Urinary bladder (tissue), 4 donors: Measurements from ENCODE around the gene SUV39H2. TPM values are rescaled to one million over a fixed set of nuclear protein-coding genes. Genes with fewer than 3 reads are reported as not detected.

Experiments
- DNase-seq: peaks from one replicate; pipeline ENCODE4 v3.0.0-alpha.2; 2015; ENCODE audit errors: extremely low spot score
- H3K27ac ChIP-seq: one replicate; pipeline ENCODE4 v1.5.1; 2013; ENCODE audit warnings: low read depth, mild to moderate bottlenecking, moderate library complexity
- H3K36me3 ChIP-seq: one replicate; pipeline ENCODE4 v1.6.1; 2013; ENCODE audit warnings: mild to moderate bottlenecking, moderate library complexity; ENCODE audit not compliant: insufficient read depth
- H3K4me1 ChIP-seq: one replicate; pipeline ENCODE4 v1.6.1; 2013; ENCODE audit warnings: mild to moderate bottlenecking, moderate library complexity; ENCODE audit not compliant: insufficient read depth
- H3K4me3 ChIP-seq: one replicate; pipeline ENCODE4 v1.5.1; 2013; ENCODE audit warnings: low read depth, low read length
- WGBS: extraction: QIAGEN DNeasy Blood & Tissue Kit; methylation state at CpG from one replicate; pipeline ENCODE4 v1.1.7; 2013; 5-methylcytosine and 5-hydroxymethylcytosine counted together
- polyA plus RNA-seq: library from polyadenylated mRNA; stranded (reverse); fragments of 200-250 nt; gene quantifications from one replicate; pipeline ENCODE4 v1.2.3, GENCODE V29; 2013
- total RNA-seq: library from RNA; depleted of rRNA; stranded (reverse); fragments of >200 nt; gene quantifications from one replicate; pipeline ENCODE4 v1.2.3, GENCODE V29; 2014
- donor health status: healthy with polysubstance abuse.
- donor health status: healthy.

Gene SUV39H2, protein sequence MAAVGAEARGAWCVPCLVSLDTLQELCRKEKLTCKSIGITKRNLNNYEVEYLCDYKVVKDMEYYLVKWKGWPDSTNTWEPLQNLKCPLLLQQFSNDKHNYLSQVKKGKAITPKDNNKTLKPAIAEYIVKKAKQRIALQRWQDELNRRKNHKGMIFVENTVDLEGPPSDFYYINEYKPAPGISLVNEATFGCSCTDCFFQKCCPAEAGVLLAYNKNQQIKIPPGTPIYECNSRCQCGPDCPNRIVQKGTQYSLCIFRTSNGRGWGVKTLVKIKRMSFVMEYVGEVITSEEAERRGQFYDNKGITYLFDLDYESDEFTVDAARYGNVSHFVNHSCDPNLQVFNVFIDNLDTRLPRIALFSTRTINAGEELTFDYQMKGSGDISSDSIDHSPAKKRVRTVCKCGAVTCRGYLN
- total RNA-seq (24.0 TPM), polyA plus RNA-seq (5.1 TPM)

DNA sequence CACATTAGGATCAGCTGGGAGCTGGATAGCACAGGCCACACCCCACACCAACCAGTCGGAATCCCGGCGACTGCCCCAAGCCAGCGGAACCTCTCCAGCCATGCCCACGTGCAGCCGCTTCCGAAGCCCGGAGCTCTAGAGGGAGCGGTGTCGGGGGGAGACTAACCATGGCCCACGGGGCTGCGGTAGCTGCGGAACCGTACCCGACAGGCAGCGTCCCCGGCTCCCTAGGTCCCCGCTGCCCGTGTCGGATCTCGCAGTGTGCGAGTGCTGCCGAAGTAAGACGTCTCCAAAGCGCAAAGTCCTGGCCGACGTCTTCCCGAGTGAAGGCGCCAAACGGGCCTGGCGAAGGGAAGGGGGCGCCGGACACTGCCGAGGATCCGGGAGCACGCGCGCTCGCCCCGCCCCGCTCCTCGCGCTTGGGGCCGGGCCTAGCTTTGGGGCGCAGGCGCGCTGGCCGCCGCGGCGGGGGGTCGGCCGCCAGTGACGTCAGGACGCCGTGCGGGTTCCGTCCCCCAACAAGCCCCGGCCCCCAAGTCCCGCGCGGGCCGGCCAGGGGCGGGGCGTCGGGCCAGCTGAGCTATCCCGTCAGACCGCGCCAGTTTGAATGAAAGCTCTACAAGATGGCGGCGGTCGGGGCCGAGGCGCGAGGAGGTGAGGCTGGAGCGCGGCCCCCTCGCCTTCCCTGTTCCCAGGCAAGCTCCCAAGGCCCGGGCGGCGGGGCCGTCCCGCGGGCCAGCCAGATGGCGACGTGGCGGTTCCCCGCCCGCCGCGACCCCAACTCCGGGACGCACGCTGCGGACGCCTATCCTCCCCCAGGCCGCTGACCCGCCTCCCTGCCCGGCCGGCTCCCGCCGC, at the start of gene SUV39H2:
TSS of gene SUV39H2 (plus strand) at position 601 of the 858 bp plus-strand sequence. CDS start at position 624, 23 bp downstream.
- Histone ChIP-seq H3K4me1 (no peaks in the 10 kb centered on the region), H3K36me3 (no peaks in the 10 kb centered on the region), H3K27ac (peak within 1 kb of the TSS; percentile 94), H3K4me3 (peak within 1 kb of the TSS; percentile 88)
- DNase-seq, result peak; percentile 84
- under 1% methylated on average over 102 of the region's 102 CpGs for WGBS

DNA sequence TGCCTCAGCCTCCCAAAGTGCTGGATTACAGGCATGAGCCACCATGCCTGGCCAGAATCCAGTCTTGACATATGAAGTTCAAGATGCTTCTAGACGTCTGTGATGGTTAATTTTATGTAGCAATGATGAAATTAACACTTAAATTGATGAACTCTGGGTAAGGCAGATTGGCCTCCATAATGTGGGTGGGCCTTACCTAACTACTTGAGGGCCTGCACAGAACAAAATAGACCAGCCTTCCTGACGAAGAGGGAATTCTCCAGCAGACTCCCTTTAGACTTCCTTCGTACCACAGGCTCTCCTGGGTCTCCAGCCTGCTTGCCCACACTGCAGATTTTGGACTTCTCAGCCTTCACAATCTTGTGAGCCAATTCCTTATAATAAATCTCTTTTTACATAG, 45.6 kb upstream of the SUV39H2 start:
- H3K27ac ChIP-seq, result no peak overlapping the region
- H3K4me1 ChIP-seq, result no peaks in the 10 kb centered on the region
- DNase-seq, result no peak
- no peak overlapping the region for H3K4me3 ChIP-seq
- H3K36me3 ChIP-seq, result no peaks in the 10 kb centered on the region
- WGBS, result 74% methylated on average over 3 of the region's 3 CpGs

DNA sequence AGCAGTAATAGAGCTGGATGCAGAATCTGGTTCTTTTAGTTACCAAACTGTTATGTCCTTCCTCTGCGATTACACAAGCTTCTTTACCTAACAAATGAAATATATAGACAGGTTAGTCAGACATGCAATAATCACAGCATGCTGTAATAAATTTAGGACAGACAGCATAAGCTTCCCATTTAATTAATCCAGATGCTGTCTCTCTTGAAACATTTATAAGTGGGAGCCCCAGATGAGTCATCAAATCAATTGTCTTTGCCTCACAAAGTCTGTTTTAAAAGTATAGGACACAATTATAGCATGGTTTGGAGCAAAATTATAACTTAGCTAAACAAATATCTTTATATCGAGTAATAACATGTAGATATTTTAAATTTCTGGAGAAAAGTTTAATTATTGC, 42.5 kb upstream of the SUV39H2 start:
- DNase-seq, result no peak
- Histone ChIP-seq H3K4me1 (no peaks in the 10 kb centered on the region), H3K4me3 (no peak overlapping the region), H3K36me3 (no peaks in the 10 kb centered on the region), H3K27ac (no peak overlapping the region)
- WGBS, result 91% methylated on average over 2 of the region's 2 CpGs

DNA sequence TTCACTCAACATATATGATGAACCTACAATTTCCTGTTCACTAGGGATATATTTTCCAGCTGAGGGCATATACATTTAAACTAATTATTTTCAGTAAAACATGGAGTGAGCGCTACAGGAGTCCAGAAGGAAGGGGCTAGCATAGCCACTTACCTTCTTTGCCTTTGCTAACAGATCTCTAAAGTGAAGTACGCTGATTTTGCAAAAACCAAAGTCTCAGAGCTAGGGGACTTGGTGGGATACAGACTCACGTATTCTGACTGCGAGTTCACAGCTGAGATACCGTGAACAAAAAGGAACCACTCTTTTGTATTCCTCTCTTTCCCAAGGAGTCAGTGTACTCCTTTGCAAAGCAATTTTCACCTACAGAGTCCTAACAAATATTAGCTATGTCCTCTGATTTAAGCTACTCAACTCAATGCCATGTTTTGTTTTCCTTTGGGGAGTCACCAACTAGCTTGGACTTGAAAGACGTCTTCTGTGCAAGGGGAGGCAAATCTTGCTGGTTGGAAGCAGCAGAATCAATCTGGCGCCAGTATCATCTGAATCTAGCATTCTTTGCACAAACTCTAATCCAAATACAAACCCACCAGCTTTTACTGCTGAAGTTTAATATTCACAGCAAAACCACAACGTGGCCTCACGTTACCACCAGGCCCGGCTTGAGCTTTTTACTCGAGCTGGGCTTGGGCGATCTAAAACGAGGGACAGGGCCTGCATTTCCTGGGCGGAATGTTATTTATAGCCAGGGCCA, 41.5 kb upstream of the SUV39H2 start:
- DNase-seq, result peak; percentile 26
- Histone ChIP-seq H3K4me1 (no peaks in the 10 kb centered on the region), H3K36me3 (no peaks in the 10 kb centered on the region), H3K4me3 (peak overlapping the region; percentile 53), H3K27ac (peak overlapping the region; percentile 97)
- 16% methylated on average over 14 of the region's 14 CpGs for WGBS

DNA sequence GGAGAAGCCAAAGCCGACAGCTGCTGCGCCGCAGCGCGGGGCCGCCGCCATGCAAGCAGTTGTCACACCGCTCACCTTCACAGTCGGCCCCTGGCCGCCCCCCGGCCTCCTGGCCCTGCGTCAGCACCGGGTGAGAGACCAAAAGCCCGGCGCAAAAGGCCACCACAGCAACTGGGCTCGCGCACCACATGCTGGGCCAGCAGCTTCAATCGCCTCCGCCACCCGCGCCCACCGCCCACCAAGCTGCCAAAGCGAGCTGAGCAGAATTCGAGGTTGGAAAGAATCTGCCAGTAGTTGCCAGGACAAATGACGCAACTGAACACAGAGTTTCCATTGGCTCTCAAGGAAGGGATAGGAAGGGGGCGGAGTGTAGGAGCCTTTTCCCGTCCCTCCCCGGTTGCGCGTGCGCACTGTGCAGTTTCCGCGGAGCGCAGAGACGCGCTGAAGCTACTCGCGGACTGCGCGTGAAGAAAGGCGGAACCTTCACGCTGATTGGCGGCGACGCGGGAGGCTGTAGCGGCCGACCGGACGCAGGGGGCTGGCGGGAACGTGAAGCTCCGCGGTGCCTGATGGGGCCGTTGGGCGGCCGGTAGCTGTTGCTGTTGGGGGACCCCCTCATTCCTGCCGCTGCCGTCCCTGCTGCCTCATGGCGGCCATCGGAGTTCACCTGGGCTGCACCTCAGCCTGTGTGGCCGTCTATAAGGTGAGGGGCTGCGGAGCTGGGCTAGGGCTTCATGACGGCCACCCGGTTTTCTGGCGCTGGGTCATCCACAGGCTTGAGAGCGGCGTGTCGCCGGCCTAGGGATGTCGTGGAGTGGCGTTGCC, 40.7 kb upstream of the SUV39H2 start, which contains the start of the genes CDNF, HSPA14 and MSANTD7:
TSS of gene CDNF (minus strand) at position 281 of the 825 bp plus-strand sequence. CDS start at position 190, 91 bp downstream.
TSS of gene HSPA14 (plus strand) at position 550 of the 825 bp plus-strand sequence. CDS start at position 647, 97 bp downstream.
TSS of gene MSANTD7 (plus strand) at position 550 of the 825 bp plus-strand sequence. CDS start 3,979 bp downstream, outside the sequence.
- Histone ChIP-seq H3K36me3 (no peaks in the 10 kb centered on the region), H3K4me1 (no peaks in the 10 kb centered on the region), H3K27ac (peak within 1 kb of the TSS; percentile 97), H3K4me3 (peak within 1 kb of the TSS; percentile 89)
- DNase-seq, result peak; percentile 99
- WGBS, result under 1% methylated on average over 72 of the region's 72 CpGs

DNA sequence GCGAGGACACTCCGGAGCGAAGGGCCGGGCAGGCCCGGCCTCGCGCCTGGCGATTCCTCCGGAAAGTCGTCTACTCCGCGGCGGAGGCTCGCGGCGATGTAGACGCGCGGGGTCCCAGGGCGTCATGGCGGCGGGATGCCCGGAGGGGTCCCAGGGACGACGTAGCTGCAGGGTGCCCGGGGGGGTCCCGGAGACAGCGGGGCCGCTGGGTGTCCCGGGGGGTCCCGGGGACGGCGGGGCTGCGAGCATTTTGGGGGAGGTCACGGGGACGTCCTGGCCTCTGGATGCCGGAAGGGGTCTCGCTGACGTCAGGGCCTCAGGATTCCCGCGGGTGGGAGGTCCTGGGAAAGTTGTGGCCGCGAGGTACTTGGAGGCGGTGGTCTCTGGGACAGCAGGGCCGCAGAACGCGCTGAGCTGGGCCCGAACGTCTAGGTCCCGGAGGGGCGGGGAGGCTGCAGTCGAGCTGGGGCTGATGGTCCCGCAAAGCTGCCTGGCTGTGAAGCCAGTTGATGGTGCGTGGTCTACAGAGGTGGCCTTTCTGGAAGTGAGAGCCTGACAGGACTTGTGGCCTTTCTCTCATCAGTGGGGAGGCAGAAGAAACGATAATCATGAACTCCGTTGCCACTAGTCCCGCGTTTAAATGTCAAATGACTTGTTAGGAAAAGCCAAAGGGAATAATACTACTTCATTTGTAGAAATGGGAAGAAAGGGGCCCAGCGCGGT, 39.9 kb upstream of the SUV39H2 start:
- Histone ChIP-seq H3K36me3 (peaks cover 2% of the 10 kb centered on the region), H3K4me3 (peak overlapping the region; percentile 89), H3K27ac (peak overlapping the region; percentile 84), H3K4me1 (no peaks in the 10 kb centered on the region)
- WGBS, result under 1% methylated on average over 60 of the region's 60 CpGs
- no peak for DNase-seq

DNA sequence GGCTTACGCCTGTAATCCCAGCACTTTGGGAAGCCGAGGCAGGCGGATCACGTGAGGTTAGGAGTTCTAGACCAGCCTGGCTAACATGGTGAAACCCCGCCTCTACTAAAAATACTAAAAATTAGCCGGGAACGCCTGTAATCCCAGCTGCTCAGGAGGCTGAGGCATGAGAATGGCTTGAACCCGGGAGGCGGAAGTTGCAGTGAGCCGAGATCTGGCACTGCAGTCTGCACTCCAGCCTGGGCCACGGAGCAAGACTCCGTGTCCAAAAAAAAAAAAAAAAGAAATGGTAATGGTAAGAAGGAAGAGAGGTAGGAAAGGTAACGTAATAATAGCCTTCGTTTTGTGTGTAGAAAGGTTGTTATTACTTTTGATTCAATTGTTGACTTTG, 39.4 kb upstream of the SUV39H2 start:
- Histone ChIP-seq H3K4me3 (peak overlapping the region; percentile 89), H3K27ac (no peak overlapping the region), H3K36me3 (peaks cover 3% of the 10 kb centered on the region), H3K4me1 (no peaks in the 10 kb centered on the region)
- no peak for DNase-seq
- WGBS, result 12% methylated on average over 14 of the region's 14 CpGs

DNA sequence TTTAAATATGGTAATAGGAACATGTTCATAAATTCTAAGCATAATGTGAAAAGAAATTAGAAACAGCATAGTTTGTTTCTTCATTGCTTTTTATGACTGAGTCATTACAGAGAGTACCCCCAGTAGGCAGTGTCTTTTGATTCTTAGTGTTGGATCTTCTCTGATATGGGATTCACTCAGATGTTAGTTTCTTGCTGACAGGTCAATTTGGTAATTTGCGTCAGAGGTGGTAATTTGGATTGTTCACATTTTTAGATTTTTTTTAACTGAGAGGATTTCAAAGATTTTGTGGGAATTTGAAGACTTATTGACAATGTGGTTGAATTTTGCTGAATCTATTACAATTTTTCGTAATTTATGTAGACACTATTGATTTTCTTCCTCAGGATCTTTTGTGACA, 38.5 kb upstream of the SUV39H2 start:
- Histone ChIP-seq H3K4me1 (no peaks in the 10 kb centered on the region), H3K36me3 (peaks cover 4% of the 10 kb centered on the region), H3K4me3 (no peak overlapping the region), H3K27ac (no peak overlapping the region)
- DNase-seq, result no peak
- WGBS, result 92% methylated on average over 2 of the region's 2 CpGs

DNA sequence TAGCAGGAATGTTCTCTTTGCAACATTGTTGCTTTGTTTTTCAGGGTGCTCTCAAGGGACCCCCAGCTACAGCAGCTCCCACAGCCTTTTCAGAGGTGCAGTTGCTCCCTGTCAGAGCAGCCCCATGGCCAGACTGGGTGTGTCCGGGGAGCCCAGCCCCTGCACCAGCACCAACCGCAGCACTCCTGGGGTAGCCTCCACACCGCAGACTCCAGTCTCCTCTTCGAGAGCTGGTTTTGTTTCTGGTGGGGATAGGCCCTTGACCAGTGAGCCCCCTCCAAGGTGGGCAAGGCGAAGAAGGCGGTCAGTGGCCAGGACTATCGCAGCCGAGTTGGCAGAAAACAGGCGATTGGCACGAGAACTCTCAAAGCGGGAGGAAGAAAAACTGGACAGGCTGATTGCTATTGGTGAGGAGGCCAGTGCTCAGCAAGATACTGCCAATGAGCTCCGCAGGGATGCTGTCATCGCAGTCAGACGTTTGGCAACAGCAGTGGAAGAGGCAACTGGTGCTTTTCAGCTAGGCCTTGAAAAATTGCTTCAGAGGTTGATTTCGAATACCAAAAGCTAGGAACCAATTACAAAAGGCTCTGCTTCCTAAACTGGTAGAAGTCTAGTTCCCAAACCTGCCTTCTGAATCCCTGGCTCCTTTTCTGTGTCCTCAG, 35.2 kb upstream of the SUV39H2 start:
- Histone ChIP-seq H3K4me3 (no peak overlapping the region), H3K36me3 (peaks cover 4% of the 10 kb centered on the region), H3K4me1 (no peaks in the 10 kb centered on the region), H3K27ac (no peak overlapping the region)
- WGBS, result 92% methylated on average over 15 of the region's 15 CpGs
- no peak for DNase-seq

DNA sequence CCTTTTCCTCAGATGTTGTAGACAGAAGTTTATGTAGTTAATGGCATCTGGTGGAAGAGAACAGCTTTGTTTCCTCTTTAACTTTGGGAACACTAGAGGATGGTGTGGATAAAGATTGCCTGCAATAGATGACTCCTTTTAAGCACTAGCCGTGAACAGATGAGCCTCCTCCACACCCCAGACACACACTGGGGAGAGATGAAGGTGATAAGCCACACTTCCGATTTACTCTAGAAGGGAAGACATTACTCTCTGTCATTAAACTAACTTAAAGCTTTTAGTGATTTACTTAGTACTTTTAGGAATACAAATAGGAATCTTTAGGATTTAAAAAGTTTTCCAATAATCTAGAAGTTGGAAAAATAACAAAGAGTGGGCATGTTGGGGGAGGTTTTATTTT, 33.7 kb upstream of the SUV39H2 start:
- Histone ChIP-seq H3K36me3 (peaks cover 7% of the 10 kb centered on the region), H3K4me3 (no peak overlapping the region), H3K27ac (no peak overlapping the region), H3K4me1 (no peaks in the 10 kb centered on the region)
- WGBS, result 61% methylated on average over 2 of the region's 2 CpGs
- DNase-seq, result no peak

DNA sequence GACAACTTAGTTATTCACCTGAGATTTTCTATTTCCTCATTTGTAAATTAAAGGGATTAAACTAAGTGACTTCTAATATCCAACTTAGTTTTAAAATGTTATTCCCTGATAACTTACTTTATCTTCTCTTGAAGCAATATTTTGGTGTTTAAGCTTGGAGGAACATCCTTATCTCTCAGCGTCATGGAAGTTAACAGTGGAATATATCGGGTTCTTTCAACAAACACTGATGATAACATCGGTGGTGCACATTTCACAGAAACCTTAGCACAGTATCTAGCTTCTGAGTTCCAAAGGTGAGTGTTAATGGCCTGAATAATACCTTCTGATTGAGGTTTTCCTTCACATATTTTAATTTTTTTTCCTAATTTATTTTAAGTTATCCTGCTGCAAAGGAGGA, 26.4 kb upstream of the SUV39H2 start:
- peaks cover 2% of the 10 kb centered on the region for H3K36me3 ChIP-seq
- no peaks in the 10 kb centered on the region for H3K4me1 ChIP-seq
- WGBS, result 57% methylated on average over 3 of the region's 3 CpGs
- H3K27ac ChIP-seq, result no peak overlapping the region
- no peak for DNase-seq
- no peak overlapping the region for H3K4me3 ChIP-seq
